ENCODE results near the gene PPP2R3B.

- TF ChIP-seq CTCF (IDR thresholded peaks at IDR 0.05; ENCODE audit: poor library complexity) (no peak), EZH2phosphoT487 (IDR thresholded peaks at IDR 0.05; ENCODE audit: low read depth, severe bottlenecking, unreplicated experiment) (no peak), EZH2 (IDR thresholded peaks at IDR 0.05; ENCODE audit: borderline replicate concordance) (no peak)
These were observed 40.2 kb upstream of the PPP2R3B start for GRCh38 chrX:426881-427280.
